C1 segment of cervical spinal cord (tissue), 14 donors: Measurements from ENCODE around the gene FAAP20.

Experiments
- DNase-seq, 14 donors: peaks; one replicate each; lab custom pipeline; 2025; lab: John Stamatoyannopoulos, UW

FAAP20 gene

GRCh38 chr1:2197707-2198165 lies 3.2 kb upstream of the FAAP20 start:
- DNase-seq, result no peak

- no peak for DNase-seq
Observed at GRCh38 chr1:2196901-2197638, 2.5 kb upstream of the FAAP20 start.

- DNase-seq, result no peak
Observed at GRCh38 chr1:2195785-2196184, 1.2 kb upstream of the FAAP20 start.

GRCh38 chr1:2194898-2195673 lies 514 bp upstream of the FAAP20 start:
- DNase-seq, result peak in 13 of 14 donors; percentile 58 to 93 (median 86)

- no peak for DNase-seq
Observed at GRCh38 chr1:2193514-2194281, 874 bp downstream of the FAAP20 start.

GRCh38 chr1:2192031-2192995 lies 2.3 kb downstream of the FAAP20 start:
- no peak for DNase-seq

- DNase-seq, result no peak
Observed at GRCh38 chr1:2190491-2190976, 4.0 kb downstream of the FAAP20 start.

- peak; percentile 57 to 99 (median 91) for DNase-seq
Observed at GRCh38 chr1:2189459-2190425, 4.8 kb downstream of the FAAP20 start.

- DNase-seq, result no peak
Observed at GRCh38 chr1:2188336-2188735, 6.2 kb downstream of the FAAP20 start.

- no peak for DNase-seq
Observed at GRCh38 chr1:2187619-2188018, 7.0 kb downstream of the FAAP20 start.

GRCh38 chr1:2186901-2187300 lies 7.7 kb downstream of the FAAP20 start:
- DNase-seq, result no peak

- no peak for DNase-seq
Observed at GRCh38 chr1:2185880-2186855, 8.4 kb downstream of the FAAP20 start.

- DNase-seq, result no peak
Observed at GRCh38 chr1:2184934-2185333, 9.6 kb downstream of the FAAP20 start.

GRCh38 chr1:2184531-2184930 lies 10.0 kb downstream of the FAAP20 start:
- DNase-seq, result no peak

GRCh38 chr1:2183937-2184334 lies 10.6 kb downstream of the FAAP20 start:
- DNase-seq, result peak in 2 of 14 donors; percentile 19 to 94

- DNase-seq, result no peak
Observed at GRCh38 chr1:2182376-2182775, 12.2 kb downstream of the FAAP20 start.

GRCh38 chr1:2181752-2182151 lies 12.8 kb downstream of the FAAP20 start:
- no peak for DNase-seq

- no peak for DNase-seq
Observed at GRCh38 chr1:2181271-2181670, 13.3 kb downstream of the FAAP20 start.
